Sigmoid colon (tissue), 4 donors: ENCODE results near the gene LPCAT2.

Experiments used
- POLR2A ChIP-seq, 2 donors: fragments of 450-650 bp; IDR thresholded peaks; one replicate each; pipeline ENCODE4 v1.6.1; 2016; ENCODE audit warnings: antibody characterized with exemption in 2 of 2, mild to moderate bottlenecking in 2 of 2, moderate library complexity in 2 of 2
- POLR2AphosphoS5 ChIP-seq, 4 donors: sonication (generic); formaldehyde crosslinking; IDR thresholded peaks; one replicate each; pipeline ENCODE4 v1.6.1; 2017; ENCODE audit warnings: antibody characterized with exemption in 4 of 4
- TF ChIP-seq, protein P1 (sequence below), 4 experiments: fragments of 450-650 bp in 3 of 4; fragments of 200-600 bp in 1 of 4; IDR thresholded peaks; one replicate each; pipeline ENCODE4 v1.5.1; 2016 to 2019; ENCODE audit warnings: antibody characterized with exemption in 4 of 4, mild to moderate bottlenecking in 3 of 4, moderate library complexity in 2 of 4

DNA sequence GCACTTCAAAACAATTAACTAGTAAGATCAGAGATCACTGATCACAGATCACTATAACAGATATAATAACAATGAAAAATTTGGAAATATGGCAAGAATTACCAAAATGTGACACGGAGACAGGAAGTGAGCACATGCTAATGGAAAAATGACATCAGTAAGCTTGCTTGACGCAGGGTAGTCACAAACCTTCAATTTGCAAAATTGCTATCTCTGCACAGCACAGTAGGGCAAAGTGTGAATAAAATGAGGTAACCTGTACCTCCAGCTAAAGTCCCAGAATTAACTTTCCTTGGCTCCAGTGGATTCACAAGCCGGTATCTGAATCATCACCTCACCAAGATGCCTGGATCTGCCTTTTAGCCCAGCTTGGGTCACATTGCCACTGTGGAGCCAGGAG, 34.1 kb upstream of the LPCAT2 start:
- TF ChIP-seq POLR2AphosphoS5 (IDR thresholded peaks at IDR 0.05): no peak
- TF ChIP-seq POLR2A (IDR thresholded peaks at IDR 0.05): no peak
- TF ChIP-seq, protein P1, sequence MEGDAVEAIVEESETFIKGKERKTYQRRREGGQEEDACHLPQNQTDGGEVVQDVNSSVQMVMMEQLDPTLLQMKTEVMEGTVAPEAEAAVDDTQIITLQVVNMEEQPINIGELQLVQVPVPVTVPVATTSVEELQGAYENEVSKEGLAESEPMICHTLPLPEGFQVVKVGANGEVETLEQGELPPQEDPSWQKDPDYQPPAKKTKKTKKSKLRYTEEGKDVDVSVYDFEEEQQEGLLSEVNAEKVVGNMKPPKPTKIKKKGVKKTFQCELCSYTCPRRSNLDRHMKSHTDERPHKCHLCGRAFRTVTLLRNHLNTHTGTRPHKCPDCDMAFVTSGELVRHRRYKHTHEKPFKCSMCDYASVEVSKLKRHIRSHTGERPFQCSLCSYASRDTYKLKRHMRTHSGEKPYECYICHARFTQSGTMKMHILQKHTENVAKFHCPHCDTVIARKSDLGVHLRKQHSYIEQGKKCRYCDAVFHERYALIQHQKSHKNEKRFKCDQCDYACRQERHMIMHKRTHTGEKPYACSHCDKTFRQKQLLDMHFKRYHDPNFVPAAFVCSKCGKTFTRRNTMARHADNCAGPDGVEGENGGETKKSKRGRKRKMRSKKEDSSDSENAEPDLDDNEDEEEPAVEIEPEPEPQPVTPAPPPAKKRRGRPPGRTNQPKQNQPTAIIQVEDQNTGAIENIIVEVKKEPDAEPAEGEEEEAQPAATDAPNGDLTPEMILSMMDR (IDR thresholded peaks at IDR 0.05): no peak
